HS-27A (cell line): ENCODE data around the gene CEP70.
"Not testable (repeated sequence)": the region's sequence is repeated elsewhere in the genome, so short reads cannot be mapped to it uniquely, and the experiment has no call there.

Experiments
- DNase-seq: peaks from one replicate; pipeline ENCODE4 v3.0.0-alpha.2; 2012; ENCODE audit warnings: low read depth, missing footprints

CEP70 gene

DNA sequence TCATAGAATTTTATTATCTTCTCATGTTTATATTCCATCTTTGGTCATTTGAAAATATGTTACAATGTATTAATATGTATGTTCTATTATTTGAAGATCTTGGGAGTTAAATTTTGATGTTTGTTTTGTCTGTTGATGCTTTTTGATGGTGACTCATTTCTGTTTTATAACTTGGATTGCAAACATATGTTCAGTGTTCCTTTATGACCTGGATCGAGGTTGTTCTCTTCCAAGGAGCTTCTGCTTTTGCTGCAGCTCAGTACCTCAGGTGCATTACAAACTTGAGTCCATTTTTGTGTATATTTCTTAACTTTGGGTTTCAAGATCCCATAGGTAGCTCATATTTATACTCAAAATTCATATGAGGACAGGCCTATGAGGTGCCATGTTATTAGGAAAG is 122.6 kb downstream of the CEP70 start:
- no peak for DNase-seq

DNA sequence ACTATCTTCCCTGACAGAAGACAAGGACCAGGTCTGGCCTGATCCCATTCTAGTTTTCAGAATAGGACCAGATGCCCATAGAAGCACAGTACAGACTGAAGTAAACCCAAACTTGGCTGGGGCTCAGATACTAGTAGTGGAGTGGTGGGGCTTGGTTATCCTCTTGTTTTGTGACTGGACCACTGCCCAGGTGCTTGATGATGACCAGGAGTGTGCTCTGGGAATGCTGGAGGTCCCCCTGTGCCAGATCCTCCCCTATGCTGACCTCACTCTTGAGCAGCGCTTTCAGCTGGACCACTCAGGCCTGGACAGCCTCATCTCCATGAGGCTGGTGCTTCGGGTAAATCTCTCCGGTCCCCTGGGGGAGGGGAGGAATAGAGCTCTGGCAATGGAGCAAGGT is 123.4 kb downstream of the CEP70 start:
- DNase-seq: no peak

DNA sequence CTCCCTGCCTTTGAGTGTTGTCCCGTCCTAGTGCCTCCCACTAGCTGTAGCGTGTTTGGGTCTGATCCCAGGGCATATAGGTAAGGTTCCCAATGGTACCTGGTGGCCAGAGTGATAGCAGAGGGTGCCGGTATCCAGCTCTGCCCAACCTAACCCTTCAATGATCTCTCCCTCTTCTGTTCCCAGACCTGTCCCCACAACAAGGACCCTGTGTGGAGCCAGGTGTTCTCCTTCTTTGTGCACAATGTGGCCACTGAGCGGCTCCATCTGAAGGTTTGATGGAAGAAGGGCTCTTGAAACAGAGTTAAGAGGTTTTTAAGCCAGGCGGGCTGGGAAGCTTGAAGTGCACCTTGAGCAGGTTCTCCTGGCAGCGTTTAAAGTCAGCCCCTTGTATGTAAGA is 124.2 kb downstream of the CEP70 start:
- DNase-seq: no peak

- DNase-seq: no peak
Measured at GRCh38 chr3:138468886-138469285, 125.2 kb downstream of the CEP70 start.

DNA sequence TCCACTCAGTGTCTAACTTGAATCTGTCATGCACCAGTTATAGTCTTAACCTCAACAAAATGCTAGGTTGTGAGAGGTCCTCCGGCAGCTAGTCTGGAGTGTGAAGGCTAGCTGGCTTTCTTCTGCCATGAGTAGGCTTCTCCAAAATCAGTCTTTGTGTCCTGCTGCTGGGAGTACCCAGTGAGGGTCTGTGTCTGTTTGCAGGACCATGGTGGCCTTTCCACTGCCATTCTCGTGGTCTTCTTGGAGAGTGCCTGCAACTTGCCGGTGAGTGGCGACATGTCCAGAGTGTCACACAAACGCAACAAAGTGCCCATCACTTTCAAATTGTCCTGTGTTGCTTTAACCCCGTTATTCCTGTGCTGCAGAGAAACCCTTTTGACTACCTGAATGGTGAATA is 125.6 kb downstream of the CEP70 start:
- DNase-seq: no peak

GRCh38 chr3:138467931-138468330 is 126.1 kb downstream of the CEP70 start:
- DNase-seq: no peak

DNA sequence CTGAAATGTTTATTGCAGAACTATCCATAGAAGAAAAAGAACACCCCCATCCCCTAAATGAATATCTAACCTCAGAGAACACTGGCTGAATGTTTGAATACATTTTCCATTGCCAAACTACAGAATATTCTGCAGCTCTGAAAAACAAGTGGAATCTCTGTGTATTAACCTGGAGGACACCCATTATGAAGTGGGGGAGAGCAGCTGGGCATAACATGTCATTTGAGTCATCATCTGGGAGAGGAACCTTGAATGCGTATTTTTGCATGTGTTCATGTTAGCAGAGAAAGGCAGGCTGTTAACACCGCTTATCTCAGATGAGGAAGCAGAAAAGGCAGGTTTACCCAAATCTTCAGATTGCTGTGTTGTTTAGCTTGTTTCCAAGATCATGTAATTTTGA is 128.1 kb downstream of the CEP70 start:
- no peak for DNase-seq

DNA sequence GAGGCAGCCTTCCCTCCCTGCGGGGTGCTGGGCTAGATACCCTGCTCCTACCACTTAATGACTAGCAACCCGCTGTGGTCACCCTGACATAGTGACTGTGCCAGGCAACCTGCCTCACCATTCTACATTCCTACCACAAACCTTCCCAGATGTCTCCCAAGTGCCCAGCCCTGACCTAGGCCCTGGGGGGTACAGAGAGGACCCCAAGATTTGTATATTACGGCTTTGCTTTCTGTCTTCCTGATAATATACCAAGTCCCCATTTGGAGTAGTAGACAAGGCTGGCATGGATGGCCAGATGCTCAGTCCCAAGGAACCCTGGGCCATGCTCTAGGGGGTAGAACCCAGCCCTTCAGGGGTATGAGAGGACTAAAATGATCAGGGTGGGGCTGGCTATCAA is 128.6 kb downstream of the CEP70 start:
- no peak for DNase-seq

GRCh38 chr3:138464491-138464860 is 129.6 kb downstream of the CEP70 start:
- DNase-seq: no peak

DNA sequence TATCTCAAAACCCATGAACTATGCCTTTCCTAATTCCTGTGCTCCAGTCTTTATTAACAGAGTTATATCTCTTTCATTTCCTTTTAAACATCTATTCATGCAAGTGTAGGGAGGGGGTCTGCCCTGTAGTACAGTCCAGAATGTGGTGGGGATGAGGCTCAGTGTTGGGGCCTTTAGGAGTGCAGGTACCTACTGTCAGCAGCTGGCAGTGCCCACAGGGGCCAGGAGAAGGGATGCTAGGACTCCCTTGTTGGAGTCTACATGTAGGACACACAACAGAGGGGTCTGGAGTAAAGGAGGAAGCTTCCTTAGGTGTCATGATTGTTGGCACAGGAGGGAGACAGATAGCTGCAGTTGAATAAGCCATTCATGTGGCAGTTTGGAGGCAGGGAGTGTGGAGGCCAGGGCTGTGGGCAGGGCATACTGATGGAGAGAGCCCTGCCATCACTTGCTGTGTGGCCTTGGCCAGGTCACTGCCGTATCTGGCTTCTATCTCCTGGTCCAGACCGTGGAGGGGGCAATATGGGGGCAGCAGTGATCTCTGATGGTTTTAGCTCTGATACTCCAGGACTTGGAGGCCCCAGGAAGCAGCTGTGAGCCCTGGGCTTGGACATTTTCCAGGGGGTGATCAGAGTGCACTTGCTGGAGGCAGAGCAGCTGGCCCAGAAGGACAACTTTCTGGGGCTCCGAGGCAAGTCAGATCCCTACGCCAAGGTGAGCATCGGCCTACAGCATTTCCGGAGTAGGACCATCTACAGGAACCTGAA is 130.2 kb downstream of the CEP70 start:
- DNase-seq: no peak

DNA sequence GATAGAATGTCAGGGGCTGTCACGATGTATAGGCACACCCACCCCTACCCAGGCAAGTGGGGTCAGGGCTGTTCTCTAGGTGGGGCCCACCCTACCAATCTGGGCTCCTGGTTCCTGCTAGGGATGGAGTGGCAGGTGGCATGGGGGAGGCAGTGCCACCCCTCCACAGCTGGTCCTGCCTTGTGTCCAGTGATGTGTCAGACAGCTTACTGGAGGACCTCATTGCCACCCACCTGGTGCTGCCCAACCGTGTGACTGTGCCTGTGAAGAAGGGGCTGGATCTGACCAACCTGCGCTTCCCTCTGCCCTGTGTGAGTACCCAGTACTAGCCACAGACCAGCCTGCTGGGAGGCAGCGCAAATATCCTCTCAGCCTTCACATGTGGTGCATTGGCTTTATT is 132.2 kb downstream of the CEP70 start:
- DNase-seq: no peak

DNA sequence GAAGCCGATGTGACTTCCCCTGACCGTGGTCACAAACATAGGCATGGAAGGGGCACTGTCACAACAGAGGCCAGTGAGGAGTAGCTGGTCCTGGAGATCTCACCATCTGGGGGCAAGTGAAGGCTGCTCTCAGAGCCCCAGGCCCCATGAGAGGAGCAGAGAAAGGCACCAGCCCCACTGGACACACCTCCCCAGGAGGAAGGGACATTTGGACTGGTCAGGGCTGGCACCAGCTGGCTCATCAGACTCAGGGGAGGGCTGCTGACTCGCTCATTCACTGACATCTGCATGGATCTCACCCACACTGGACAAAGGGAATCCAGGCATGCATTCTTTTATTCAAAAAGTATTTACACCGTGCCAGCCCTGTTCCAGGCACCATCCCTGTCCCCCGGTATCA is 132.8 kb downstream of the CEP70 start:
- no peak for DNase-seq

DNA sequence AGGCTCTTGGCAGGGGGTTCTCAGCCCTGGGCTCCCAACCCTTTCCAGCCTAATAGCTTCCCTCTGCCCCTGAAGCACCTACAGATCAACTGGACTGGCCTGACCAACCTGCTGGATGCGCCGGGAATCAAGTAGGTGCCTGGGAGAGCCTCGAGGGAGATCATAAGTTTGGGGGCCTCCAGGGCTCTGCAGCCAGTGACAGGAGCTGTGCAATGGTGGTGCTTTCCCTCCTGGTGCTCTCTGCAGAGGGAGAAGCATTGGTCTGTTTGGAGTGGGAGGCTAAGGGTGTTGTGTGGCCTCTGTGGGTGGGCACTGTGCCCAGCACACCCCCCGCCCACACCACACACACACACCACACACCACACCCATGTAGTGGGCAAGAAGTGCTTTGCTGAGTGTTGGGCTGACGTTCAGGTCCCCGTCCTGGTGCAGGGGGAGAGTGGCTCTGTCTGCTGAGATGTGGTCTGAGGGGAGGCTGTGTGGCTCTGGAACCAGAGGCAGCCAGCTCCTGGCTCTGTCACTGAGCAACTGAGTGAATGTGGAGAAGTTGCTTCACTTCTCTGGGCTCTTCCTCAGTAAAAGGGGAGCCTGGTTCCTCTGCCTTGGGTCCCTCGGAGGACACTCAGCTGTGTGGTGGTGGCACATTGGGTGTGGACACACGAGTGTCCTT is 133.4 kb downstream of the CEP70 start:
- DNase-seq: no peak

- no peak for DNase-seq
Measured at GRCh38 chr3:138459619-138460535, 134.2 kb downstream of the CEP70 start.

GRCh38 chr3:138458774-138459499 is 135.1 kb downstream of the CEP70 start:
- DNase-seq: no peak

DNA sequence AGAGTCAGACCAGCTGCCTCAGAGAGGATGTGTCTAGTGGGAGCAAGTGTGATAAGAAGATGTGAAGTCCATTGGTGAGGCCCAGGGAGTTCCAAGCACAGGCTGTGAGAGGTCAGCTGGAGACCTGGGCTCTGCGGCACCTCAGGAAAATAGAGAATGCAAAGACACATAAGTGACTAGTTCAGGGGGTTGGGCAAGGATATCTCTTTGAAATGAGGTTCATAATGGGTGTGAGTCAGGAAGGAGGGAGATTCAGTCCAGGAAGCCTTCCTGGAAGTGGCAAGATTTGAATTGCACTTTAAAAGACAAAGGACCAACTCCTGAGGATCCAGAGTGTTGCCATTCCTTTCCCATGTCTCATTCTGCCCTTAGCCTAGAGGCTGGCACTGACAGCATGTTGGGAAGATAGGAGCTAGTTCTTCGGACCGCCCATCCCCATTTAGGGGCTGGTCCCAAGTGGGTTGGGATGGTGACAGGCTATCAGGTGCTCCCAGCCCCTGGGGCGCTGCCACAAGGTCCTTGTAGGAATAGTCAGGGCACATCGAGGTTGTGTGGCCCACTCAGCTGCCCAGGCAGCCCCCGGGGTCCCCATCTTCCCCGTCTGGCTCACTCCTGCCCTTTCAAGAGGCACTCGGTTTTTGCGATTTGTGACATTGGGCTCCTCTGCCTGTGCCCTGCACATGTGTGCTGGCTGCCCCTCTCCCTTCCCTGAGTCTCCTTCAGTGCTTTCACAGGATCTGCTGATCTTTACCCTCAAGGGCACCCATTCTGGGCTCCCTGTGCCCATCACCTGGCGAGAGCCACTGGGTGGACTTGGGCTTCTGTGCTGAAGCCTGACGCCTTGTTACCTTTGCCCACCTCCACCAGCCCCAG is 136.0 kb downstream of the CEP70 start:
- DNase-seq: no peak

GRCh38 chr3:138456961-138457862 is 136.8 kb downstream of the CEP70 start:
- no peak for DNase-seq

GRCh38 chr3:138455801-138456716 is 138.0 kb downstream of the CEP70 start:
- no peak for DNase-seq

- not testable (repeated sequence) for DNase-seq
Measured at GRCh38 chr3:138453940-138454339, 140.1 kb downstream of the CEP70 start.
